Measurements from ENCODE around the gene ZFYVE16.
"Not testable (repeated sequence)": the region's sequence is repeated elsewhere in the genome, so short reads cannot be mapped to it uniquely, and the experiment has no call there.

Gene ZFYVE16

DNA sequence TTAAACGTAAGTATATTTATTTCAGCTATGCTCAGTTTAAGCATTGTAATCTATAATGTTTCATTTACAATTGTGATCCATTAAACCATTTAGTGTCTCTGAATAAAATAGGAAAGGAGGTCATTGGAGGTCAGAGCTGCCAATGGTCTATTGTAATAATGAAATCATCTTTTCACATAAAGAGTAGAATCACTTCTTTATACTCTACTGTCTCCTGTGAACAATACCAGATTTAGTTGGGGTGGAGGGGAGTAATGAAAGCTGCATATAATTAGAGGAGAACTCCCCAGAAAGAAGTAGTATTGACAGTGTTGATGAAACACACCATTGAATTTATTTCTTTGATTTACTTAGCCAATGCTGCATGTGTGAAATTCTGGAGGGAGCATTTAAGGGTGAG lies 35.1 kb upstream of the ZFYVE16 start:
- no peak overlapping the region for H3K4me3 ChIP-seq (ENCODE audit: low read depth, low read length)
- DNase-seq (ENCODE audit: low read depth), result no peak
- TF ChIP-seq, protein P1, sequence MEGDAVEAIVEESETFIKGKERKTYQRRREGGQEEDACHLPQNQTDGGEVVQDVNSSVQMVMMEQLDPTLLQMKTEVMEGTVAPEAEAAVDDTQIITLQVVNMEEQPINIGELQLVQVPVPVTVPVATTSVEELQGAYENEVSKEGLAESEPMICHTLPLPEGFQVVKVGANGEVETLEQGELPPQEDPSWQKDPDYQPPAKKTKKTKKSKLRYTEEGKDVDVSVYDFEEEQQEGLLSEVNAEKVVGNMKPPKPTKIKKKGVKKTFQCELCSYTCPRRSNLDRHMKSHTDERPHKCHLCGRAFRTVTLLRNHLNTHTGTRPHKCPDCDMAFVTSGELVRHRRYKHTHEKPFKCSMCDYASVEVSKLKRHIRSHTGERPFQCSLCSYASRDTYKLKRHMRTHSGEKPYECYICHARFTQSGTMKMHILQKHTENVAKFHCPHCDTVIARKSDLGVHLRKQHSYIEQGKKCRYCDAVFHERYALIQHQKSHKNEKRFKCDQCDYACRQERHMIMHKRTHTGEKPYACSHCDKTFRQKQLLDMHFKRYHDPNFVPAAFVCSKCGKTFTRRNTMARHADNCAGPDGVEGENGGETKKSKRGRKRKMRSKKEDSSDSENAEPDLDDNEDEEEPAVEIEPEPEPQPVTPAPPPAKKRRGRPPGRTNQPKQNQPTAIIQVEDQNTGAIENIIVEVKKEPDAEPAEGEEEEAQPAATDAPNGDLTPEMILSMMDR (conservative IDR thresholded peaks at IDR 0.05; ENCODE audit: low read depth, low read length), result no peak

DNA sequence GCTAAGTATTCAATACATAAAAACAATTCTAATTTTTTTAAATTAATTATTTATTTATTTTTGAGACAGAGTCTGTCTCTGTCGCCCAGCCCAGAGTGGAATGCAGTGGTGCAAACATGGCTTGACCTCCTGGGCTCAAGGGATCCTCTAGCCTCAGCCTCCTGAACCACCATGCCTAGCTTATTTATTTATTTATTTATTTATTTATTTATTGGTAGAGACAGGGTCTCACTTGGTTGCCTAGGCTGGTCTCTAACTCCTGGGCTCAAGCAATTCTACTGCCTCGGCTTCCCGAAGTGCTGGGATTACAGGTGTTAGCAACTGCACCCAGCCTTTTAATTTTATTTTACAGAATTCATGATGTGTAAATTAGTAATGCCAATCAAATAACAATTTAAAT lies 33.7 kb upstream of the ZFYVE16 start:
- TF ChIP-seq, protein P1 (conservative IDR thresholded peaks at IDR 0.05; ENCODE audit: low read depth, low read length), result no peak
- DNase-seq (ENCODE audit: low read depth), result no peak
- no peak overlapping the region for H3K4me3 ChIP-seq (ENCODE audit: low read depth, low read length)

DNA sequence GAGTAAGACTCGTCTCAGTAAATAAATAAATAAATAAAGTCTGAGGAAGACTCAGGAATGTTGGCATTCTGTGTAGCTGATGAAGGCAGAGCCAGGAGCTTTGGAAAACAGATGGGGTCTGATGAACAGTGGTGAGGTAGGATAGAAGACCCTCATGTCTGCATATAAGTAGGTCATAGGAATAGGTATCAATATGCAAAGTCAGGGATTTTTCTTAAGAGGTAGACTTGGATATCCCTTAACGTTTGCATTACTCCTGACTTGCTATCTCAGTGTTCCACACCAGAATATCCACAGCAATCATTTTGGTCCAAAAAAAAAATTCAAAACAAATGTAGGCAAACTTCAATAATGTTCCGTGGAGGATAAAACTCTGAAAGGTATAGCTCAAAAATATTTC lies 31.3 kb upstream of the ZFYVE16 start:
- no peak overlapping the region for H3K4me3 ChIP-seq (ENCODE audit: low read depth, low read length)
- TF ChIP-seq, protein P1 (conservative IDR thresholded peaks at IDR 0.05; ENCODE audit: low read depth, low read length), result no peak
- no peak for DNase-seq (ENCODE audit: low read depth)

DNA sequence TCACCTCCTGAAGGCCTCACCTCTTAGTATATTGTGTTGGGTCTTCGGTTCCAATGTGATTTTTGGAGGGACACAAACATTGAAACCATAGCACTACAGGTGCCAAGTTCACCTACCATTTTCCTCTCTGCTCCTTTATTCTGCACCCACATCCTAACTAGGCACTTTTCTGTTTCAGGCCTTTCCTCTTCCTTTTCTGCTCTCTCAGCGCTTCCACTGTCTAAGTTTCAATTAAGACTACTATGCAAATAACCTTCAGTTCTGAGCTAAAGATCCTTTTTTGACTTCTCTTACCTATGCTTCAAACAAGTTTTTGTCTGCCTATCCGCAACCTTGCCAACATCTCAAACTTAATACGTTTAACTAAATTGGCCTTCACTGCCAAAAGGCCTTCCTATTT lies 25.4 kb upstream of the ZFYVE16 start:
- no peak overlapping the region for H3K4me3 ChIP-seq (ENCODE audit: low read depth, low read length)
- TF ChIP-seq, protein P1 (conservative IDR thresholded peaks at IDR 0.05; ENCODE audit: low read depth, low read length), result no peak
- no peak for DNase-seq (ENCODE audit: low read depth)

DNA sequence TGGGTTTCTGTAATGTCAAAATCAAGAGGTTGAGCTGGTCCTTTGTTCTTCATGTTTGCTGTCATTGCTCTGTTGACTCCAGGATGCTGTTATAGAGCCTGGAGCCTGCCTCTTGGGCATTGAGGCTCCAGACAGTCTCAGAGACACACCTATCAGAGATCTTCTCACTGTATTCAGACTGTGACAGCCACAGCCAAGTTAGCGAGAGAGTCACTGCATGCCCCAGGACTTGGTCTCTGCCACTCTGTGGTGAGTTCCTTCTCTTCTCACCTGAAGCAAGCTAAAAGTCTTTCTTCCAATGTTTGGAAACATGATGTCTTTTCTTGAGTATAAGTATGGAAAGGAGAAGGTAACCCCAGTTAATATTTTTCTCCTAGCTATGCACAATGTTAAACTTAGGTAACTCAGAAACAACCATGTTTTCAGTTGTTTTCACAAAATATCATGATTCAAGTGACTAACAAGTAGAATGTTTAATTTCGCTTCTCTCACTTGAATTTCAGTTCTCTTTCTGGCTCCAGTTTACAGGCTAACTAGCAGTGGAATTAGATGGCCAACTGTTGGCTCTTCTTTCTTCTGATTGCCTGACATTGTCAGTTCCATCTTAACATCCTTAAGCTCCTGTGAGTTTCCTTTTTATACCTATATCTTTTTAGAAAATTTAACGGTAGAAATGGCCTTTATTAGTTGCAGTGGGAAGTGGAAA lies 20.6 kb upstream of the ZFYVE16 start:
- no peak overlapping the region for H3K4me3 ChIP-seq (ENCODE audit: low read depth, low read length)
- TF ChIP-seq, protein P1 (conservative IDR thresholded peaks at IDR 0.05; ENCODE audit: low read depth, low read length), result no peak
- DNase-seq (ENCODE audit: low read depth), result no peak

DNA sequence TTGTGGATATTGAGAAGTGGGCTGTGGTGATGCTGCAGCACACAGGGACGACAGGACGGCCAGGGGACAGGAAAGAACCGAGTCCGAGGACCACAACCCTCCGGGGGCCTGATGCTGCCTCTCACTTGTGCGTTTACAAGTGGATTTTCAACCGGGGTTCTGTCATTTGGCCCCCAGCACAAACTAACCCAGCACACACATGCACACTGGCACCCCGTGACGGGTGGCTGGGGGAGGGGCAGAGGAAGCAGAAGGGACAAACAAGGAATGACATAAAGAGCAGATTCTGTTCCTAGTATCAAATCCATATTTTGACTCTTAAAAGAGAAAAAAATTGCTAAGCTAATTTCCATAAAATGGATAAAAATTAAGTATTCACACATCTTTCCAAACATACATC lies 18.3 kb upstream of the ZFYVE16 start:
- H3K4me3 ChIP-seq (ENCODE audit: low read depth, low read length), result no peak overlapping the region
- TF ChIP-seq, protein P1 (conservative IDR thresholded peaks at IDR 0.05; ENCODE audit: low read depth, low read length), result no peak
- DNase-seq (ENCODE audit: low read depth), result no peak

DNA sequence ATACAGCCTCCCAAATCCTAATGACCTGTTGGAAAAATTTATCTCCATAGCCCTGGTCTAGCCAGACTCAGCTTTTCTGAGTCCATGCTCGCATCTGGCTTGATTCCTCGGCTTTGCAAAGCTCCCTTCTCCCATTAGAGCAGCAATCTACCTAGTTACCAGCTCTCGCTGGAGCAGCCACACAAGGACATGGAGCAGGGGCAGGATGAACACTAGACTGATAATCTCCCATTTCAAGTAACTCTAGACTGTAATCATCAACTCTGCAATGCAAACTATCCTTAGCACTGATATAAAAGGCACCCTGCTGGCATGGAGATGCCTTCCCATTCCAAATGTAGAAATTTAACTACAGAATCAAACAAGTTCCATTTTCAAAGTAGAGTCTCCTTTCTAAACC lies 17.5 kb upstream of the ZFYVE16 start:
- H3K4me3 ChIP-seq (ENCODE audit: low read depth, low read length); DNase-seq (ENCODE audit: low read depth): not testable (repeated sequence)

DNA sequence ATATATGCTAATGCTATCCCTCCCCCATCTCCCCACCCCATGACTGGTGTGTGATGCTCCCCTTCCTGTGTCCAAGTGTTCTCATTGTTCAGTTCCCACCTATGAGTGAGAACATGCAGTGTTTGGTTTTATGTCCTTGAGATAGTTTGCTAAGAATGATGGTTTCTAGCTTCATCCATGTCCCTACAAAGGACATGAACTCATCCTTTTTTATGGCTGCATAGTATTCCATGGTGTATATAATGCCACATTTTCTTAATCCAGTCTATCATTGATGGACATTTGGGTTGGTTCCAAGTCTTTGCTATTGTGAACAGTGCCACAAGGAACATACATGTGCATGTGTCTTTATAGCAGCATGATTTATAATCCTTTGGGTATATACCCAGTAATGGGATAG lies 16.6 kb upstream of the ZFYVE16 start:
- not testable (repeated sequence) for H3K4me3 ChIP-seq (ENCODE audit: low read depth, low read length); DNase-seq (ENCODE audit: low read depth)
